SK-N-SH treated with all-trans-retinoic acid at 6 μM for 48 hours (cell line): ENCODE measurements around the gene CLDN5.

ENCODE experiments used
- ATAC-seq: fragments of 200-7000 bp; cut with Tn5 transposase; 3 replicates; pipeline ENCODE4 v1.9.1; 2020; ENCODE audit warnings: mild to moderate bottlenecking, moderate library complexity
- ARNTL ChIP-seq: fragments of 450-650 bp; formaldehyde crosslinking; IDR thresholded peaks from 2 replicates; pipeline ENCODE4 v1.5.0; 2020; ENCODE audit warnings: low read depth, mild to moderate bottlenecking, moderate library complexity, borderline replicate concordance
- BACH2 ChIP-seq: fragments of 250-450 bp; sonication (Bioruptor Pico); IDR thresholded peaks from 2 replicates; pipeline ENCODE4 v1.9.0; 2021; ENCODE audit warnings: mild to moderate bottlenecking, borderline replicate concordance
- CSDC2 ChIP-seq: fragments of 250-450 bp; sonication (Bioruptor Pico); IDR thresholded peaks from 2 replicates; pipeline ENCODE4 v1.5.0; 2020; ENCODE audit warnings: mild to moderate bottlenecking, moderate library complexity
- ESRRG ChIP-seq: fragments of 250-450 bp; sonication (Bioruptor Pico); IDR thresholded peaks from 2 replicates; pipeline ENCODE4 v1.6.1; 2021; ENCODE audit warnings: mild to moderate bottlenecking
- ISL1 ChIP-seq: fragments of 250-450 bp; sonication (Bioruptor Pico); IDR thresholded peaks from 2 replicates; pipeline ENCODE4 v2.1.2; 2022; ENCODE audit warnings: mild to moderate bottlenecking, moderate library complexity
- OSR1 ChIP-seq: fragments of 250-450 bp; sonication (Bioruptor Pico); IDR thresholded peaks from 2 replicates; pipeline ENCODE4 v1.8.0; 2022; ENCODE audit warnings: moderate library complexity, mild to moderate bottlenecking, inconsistent platforms
- PPARA ChIP-seq: fragments of 250-450 bp; sonication (Bioruptor Pico); IDR thresholded peaks from 2 replicates; pipeline ENCODE4 v1.5.0; 2020; ENCODE audit warnings: mild to moderate bottlenecking, borderline replicate concordance
- RARB ChIP-seq: fragments of 250-450 bp; sonication (Bioruptor Pico); IDR thresholded peaks from 2 replicates; pipeline ENCODE4 v1.8.0; 2021; ENCODE audit warnings: mild to moderate bottlenecking, moderate library complexity
- SNAI2 ChIP-seq: fragments of 250-450 bp; sonication (Bioruptor Pico); IDR thresholded peaks from 2 replicates; pipeline ENCODE4 v1.5.0; 2020; ENCODE audit warnings: mild to moderate bottlenecking, moderate library complexity
- TCF4 ChIP-seq: fragments of 250-450 bp; sonication (Bioruptor Pico); IDR thresholded peaks from 2 replicates; pipeline ENCODE4 v1.8.0; 2021; ENCODE audit warnings: mild to moderate bottlenecking, moderate library complexity, borderline replicate concordance
- TOX ChIP-seq: fragments of 250-450 bp; sonication (Bioruptor Pico); IDR thresholded peaks from 2 replicates; pipeline ENCODE4 v1.8.0; 2021; ENCODE audit warnings: mild to moderate bottlenecking, moderate library complexity, borderline replicate concordance
- ZC3H10 ChIP-seq: fragments of 250-450 bp; sonication (Bioruptor Pico); IDR thresholded peaks from 2 replicates; pipeline ENCODE4 v1.5.1; 2021; ENCODE audit warnings: mild to moderate bottlenecking, moderate library complexity
- ZFP30 ChIP-seq: fragments of 450-650 bp; formaldehyde crosslinking; IDR thresholded peaks from 2 replicates; pipeline ENCODE4 v1.5.0; 2022; ENCODE audit warnings: mild to moderate bottlenecking, moderate library complexity
- ZNF565 ChIP-seq: fragments of 450-650 bp; formaldehyde crosslinking; conservative IDR thresholded peaks from 2 replicates; pipeline ENCODE4 v1.5.0; 2020; ENCODE audit warnings: low read depth, mild to moderate bottlenecking, moderate library complexity
- ZNF8 ChIP-seq: fragments of 450-650 bp; formaldehyde crosslinking; IDR thresholded peaks from 2 replicates; pipeline ENCODE4 v1.5.0; 2020; ENCODE audit warnings: mild to moderate bottlenecking, moderate library complexity
- TF ChIP-seq, protein P1 (sequence below): fragments of 250-450 bp; sonication (Bioruptor Pico); IDR thresholded peaks from 2 replicates; pipeline ENCODE4 v1.5.1; 2020; ENCODE audit warnings: low read depth, mild to moderate bottlenecking, moderate library complexity
- TF ChIP-seq, protein P2 (sequence below): fragments of 250-450 bp; sonication (Bioruptor Pico); IDR thresholded peaks from 2 replicates; pipeline ENCODE4 v1.5.1; 2021; ENCODE audit warnings: mild to moderate bottlenecking, moderate library complexity
- TF ChIP-seq, protein P3 (sequence below): fragments of 250-450 bp; sonication (Bioruptor Pico); IDR thresholded peaks from 2 replicates; pipeline ENCODE4 v1.8.0; 2020; ENCODE audit warnings: mild to moderate bottlenecking, moderate library complexity, borderline replicate concordance
- TF ChIP-seq, protein P4 (sequence below): fragments of 250-450 bp; sonication (Bioruptor Pico); IDR thresholded peaks from 2 replicates; pipeline ENCODE4 v1.8.0; 2021; ENCODE audit warnings: low read depth, mild to moderate bottlenecking, moderate library complexity, borderline replicate concordance

Gene CLDN5

DNA sequence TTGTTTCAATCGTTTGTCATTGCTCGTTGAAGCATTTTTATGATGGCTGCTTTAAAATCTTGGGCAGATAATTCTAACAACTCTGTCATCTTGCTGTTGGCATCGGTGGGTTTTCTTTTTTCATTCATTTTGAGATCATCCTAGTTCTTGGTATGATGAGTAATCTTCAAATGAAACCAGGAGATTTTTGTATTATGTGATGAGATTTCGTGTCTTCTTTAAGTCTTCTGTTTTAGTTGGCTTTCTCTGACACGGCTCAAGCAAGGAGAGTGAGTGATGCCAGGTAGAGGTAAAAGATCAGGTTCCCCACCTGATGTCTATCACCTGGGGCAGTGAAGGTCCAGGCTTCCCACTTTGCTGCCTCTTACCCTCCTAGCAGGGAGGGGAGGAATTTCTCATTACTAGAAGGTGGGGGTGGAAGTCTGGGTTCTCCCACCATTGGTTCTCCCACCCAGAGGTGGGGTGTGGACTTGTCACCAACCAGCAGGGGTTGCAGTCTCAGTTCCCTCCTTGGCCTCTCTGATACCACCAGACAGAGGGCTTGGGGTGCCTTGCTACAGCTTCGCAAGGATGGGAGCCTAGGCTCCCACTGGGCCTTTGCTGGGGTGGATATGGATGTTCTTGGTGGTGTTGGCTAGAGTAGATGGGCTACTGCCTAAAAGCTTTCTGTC lies 31.6 kb downstream of the CLDN5 start:
- ATAC-seq, result no peak
- TF ChIP-seq ARNTL (CRISPR knock-in tag) (no peak), SNAI2 (CRISPR knock-in tag) (no peak), OSR1 (no peak), TOX (CRISPR knock-in tag) (no peak), ESRRG (CRISPR knock-in tag) (no peak), RARB (CRISPR knock-in tag) (no peak)

DNA sequence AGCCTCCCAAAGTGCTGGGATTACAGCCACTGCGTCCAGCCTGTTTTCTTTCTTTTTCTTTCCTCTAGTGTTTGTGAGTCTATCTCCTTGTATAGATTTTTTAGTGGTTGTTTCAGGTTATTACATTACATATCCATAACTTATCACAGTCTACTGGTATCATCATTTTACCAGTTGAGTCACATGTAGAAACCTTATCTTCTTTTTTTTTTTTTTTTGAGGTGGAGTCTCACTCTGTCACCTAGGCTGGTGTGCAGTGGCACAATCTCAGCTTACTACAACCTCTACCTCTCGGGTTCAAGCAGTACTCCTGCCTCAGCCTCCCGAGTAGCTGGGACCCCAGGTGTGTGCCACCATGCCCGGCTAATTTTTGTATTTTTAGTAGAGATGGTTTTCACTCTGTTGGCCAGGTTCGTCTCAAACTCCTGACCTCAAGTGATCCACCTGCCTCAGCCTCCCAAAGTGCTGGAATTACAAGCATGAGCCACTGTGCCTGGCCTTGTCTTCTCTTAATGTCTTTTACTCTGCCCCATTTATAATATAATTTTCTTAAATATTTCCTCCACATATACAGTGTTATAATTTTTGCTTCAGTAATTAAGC lies 33.5 kb downstream of the CLDN5 start:
- no peak for TF ChIP-seq ESRRG (CRISPR knock-in tag)
- TF ChIP-seq ZC3H10 (CRISPR knock-in tag), result no peak
- no peak for TF ChIP-seq ZFP30
- no peak for TF ChIP-seq RARB (CRISPR knock-in tag)
- TF ChIP-seq, protein P1, sequence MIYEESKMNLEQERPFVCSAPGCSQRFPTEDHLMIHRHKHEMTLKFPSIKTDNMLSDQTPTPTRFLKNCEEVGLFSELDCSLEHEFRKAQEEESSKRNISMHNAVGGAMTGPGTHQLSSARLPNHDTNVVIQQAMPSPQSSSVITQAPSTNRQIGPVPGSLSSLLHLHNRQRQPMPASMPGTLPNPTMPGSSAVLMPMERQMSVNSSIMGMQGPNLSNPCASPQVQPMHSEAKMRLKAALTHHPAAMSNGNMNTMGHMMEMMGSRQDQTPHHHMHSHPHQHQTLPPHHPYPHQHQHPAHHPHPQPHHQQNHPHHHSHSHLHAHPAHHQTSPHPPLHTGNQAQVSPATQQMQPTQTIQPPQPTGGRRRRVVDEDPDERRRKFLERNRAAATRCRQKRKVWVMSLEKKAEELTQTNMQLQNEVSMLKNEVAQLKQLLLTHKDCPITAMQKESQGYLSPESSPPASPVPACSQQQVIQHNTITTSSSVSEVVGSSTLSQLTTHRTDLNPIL (CRISPR knock-in tag), result no peak
- TF ChIP-seq, protein P2, sequence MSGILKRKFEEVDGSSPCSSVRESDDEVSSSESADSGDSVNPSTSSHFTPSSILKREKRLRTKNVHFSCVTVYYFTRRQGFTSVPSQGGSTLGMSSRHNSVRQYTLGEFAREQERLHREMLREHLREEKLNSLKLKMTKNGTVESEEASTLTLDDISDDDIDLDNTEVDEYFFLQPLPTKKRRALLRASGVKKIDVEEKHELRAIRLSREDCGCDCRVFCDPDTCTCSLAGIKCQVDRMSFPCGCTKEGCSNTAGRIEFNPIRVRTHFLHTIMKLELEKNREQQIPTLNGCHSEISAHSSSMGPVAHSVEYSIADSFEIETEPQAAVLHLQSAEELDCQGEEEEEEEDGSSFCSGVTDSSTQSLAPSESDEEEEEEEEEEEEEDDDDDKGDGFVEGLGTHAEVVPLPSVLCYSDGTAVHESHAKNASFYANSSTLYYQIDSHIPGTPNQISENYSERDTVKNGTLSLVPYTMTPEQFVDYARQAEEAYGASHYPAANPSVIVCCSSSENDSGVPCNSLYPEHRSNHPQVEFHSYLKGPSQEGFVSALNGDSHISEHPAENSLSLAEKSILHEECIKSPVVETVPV (CRISPR knock-in tag), result no peak
- no peak for TF ChIP-seq CSDC2 (CRISPR knock-in tag)
- TF ChIP-seq ZNF565 (CRISPR knock-in tag), result no peak
- TF ChIP-seq BACH2, result no peak
- no peak for TF ChIP-seq ISL1
- TF ChIP-seq, protein P3, sequence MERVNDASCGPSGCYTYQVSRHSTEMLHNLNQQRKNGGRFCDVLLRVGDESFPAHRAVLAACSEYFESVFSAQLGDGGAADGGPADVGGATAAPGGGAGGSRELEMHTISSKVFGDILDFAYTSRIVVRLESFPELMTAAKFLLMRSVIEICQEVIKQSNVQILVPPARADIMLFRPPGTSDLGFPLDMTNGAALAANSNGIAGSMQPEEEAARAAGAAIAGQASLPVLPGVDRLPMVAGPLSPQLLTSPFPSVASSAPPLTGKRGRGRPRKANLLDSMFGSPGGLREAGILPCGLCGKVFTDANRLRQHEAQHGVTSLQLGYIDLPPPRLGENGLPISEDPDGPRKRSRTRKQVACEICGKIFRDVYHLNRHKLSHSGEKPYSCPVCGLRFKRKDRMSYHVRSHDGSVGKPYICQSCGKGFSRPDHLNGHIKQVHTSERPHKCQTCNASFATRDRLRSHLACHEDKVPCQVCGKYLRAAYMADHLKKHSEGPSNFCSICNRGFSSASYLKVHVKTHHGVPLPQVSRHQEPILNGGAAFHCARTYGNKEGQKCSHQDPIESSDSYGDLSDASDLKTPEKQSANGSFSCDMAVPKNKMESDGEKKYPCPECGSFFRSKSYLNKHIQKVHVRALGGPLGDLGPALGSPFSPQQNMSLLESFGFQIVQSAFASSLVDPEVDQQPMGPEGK (CRISPR knock-in tag), result no peak
- no peak for TF ChIP-seq PPARA (CRISPR knock-in tag)
- TF ChIP-seq TCF4 (CRISPR knock-in tag), result no peak
- TF ChIP-seq, protein P4, sequence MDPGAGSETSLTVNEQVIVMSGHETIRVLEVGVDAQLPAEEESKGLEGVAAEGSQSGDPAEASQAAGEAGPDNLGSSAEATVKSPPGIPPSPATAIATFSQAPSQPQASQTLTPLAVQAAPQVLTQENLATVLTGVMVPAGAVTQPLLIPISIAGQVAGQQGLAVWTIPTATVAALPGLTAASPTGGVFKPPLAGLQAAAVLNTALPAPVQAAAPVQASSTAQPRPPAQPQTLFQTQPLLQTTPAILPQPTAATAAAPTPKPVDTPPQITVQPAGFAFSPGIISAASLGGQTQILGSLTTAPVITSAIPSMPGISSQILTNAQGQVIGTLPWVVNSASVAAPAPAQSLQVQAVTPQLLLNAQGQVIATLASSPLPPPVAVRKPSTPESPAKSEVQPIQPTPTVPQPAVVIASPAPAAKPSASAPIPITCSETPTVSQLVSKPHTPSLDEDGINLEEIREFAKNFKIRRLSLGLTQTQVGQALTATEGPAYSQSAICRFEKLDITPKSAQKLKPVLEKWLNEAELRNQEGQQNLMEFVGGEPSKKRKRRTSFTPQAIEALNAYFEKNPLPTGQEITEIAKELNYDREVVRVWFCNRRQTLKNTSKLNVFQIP, result no peak
- TF ChIP-seq TOX (CRISPR knock-in tag), result no peak
- no peak for TF ChIP-seq ZNF8 (CRISPR knock-in tag)
- no peak for TF ChIP-seq OSR1
- ATAC-seq, result no peak

DNA sequence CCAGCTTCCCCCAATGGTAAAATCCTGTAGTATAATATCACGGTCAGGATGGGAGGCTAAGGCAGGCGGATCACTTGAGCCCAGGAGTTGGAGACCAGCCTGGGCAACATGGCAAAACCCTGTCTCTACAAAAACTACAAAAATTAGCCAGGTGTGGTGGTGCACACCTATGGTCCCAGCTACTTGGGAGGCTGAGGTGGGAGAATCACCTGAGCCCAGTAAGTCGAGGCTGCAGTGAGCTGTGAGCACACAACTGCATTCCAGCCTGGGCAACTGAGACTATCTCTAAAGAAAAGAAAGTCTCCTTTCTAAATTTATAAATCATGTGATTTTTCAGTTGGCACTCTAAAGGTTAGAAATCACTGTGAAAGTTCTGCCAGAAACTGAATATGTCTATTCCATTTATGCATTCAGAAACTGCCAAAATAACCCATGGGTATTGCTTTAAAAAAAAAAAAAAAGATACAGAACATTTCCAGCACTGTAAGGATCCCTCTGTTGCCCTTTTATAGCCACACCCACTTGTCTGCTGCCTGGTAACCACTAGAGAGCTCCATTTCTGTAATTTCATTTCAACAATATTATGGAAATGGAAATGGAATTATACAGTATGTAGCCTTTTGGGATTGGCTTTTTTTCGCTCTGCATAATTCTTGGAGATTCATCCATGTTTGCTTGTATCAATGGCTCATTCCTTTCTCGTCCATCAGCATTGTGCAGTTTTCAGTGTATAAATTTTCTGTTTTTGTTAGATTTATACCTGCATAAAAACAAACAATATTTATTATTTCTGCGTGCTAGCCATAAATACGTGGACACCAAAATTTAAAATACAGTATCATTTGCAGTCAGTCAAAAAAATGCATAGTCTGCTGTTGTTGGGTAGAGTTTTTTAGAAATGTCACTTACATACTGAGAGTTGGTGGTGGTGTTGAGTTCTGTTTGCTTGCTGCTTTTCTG lies 35.0 kb downstream of the CLDN5 start:
- no peak for TF ChIP-seq ZC3H10 (CRISPR knock-in tag)
- TF ChIP-seq ISL1, result no peak
- TF ChIP-seq ZNF565 (CRISPR knock-in tag), result no peak
- TF ChIP-seq, protein P3 (CRISPR knock-in tag), result no peak
- no peak for TF ChIP-seq OSR1
- no peak for TF ChIP-seq TCF4 (CRISPR knock-in tag)
- TF ChIP-seq, protein P1 (CRISPR knock-in tag), result no peak
- TF ChIP-seq, protein P4, result no peak
- TF ChIP-seq RARB (CRISPR knock-in tag), result no peak
- TF ChIP-seq ZNF8 (CRISPR knock-in tag), result no peak
- no peak for TF ChIP-seq ESRRG (CRISPR knock-in tag)
- no peak for TF ChIP-seq SNAI2 (CRISPR knock-in tag)
- TF ChIP-seq CSDC2 (CRISPR knock-in tag), result no peak
- no peak for TF ChIP-seq ZFP30
- ATAC-seq, result peak; percentile 92
